Endothelial cell of umbilical vein (primary cell): Measurements from ENCODE around the gene MYO5B. TPM values are rescaled to one million over a fixed set of nuclear protein-coding genes. Genes with fewer than 3 reads are reported as not detected.

ENCODE experiments used
- BruUV-seq: library from RNA; stranded (reverse); fragments of 400-500 nt; replicated peaks from 2 replicates; lab custom pipeline; 2021; lab: Mats Ljungman, UMichigan
- CTCF ChIA-PET: fragments of 300-600, 350-600 bp; sonication (Branson Sonifier 250); formaldehyde crosslinking; loops from one replicate; lab custom pipeline; 2021; ENCODE audit warnings: antibody characterized with exemption, inconsistent platforms; lab: Charles Lee
- POLR2A ChIA-PET: fragments of 300-600, 350-600 bp; sonication (Branson Sonifier 250); formaldehyde crosslinking; loops from one replicate; lab custom pipeline; 2021; ENCODE audit warnings: antibody characterized with exemption, inconsistent platforms; lab: Charles Lee
- DNase-seq: peaks from one replicate; pipeline ENCODE4 v3.0.0-alpha.2; 2011; ENCODE audit warnings: low read depth, low spot score
- FAIRE-seq: peaks from 2 replicates; lab custom pipeline; 2011; peaks lifted over from hg19 to GRCh38; lab: Jason Lieb, UNC
- H2AFZ ChIP-seq: 2 replicates; pipeline ENCODE4 v1.6.0; 2012; ENCODE audit warnings: low read depth, low read length, control low read depth, inconsistent platforms
- H3K27ac ChIP-seq: 2 replicates; pipeline ENCODE4 v1.5.1; 2011; ENCODE audit warnings: low read depth, mild to moderate bottlenecking, control low read depth, low read length, moderate library complexity; ENCODE audit not compliant: insufficient read depth
- H3K27me3 ChIP-seq, 2 experiments: 2 replicates each; pipeline versions ENCODE4 v1.6.0 to v1.6.1; 2011; ENCODE audit warnings: low read length in 2 of 2, mixed read lengths in 1 of 2; ENCODE audit not compliant: control insufficient read depth in 2 of 2, insufficient read depth in 2 of 2
- H3K36me3 ChIP-seq, 2 experiments: 2 replicates in 1 of 2; 3 replicates in 1 of 2; pipeline ENCODE4 v1.5.1; 2011; ENCODE audit warnings: low read length in 2 of 2, mild to moderate bottlenecking in 1 of 2, moderate library complexity in 1 of 2; ENCODE audit not compliant: control insufficient read depth in 2 of 2, insufficient read depth in 2 of 2; ENCODE audit errors: extremely low read depth in 1 of 2
- H3K4me1 ChIP-seq: 3 replicates; pipeline ENCODE4 v1.5.1; 2011; ENCODE audit warnings: mild to moderate bottlenecking, low read length; ENCODE audit not compliant: control insufficient read depth, insufficient read depth; ENCODE audit errors: extremely low read depth
- H3K4me2 ChIP-seq: 2 replicates; pipeline ENCODE4 v1.6.1; 2011; ENCODE audit warnings: low read length, control low read depth, mixed read lengths; ENCODE audit not compliant: insufficient read depth
- H3K4me3 ChIP-seq, 3 experiments: fragments of 200-600 bp in 1 of 3; sonication (generic), shearing (Covaris generic) in 1 of 3; replicated peaks in 1 of 3; 2 replicates each; pipeline ENCODE4 v1.5.1; 2011 to 2016; ENCODE audit warnings: control low read depth in 3 of 3, low read length in 3 of 3, mild to moderate bottlenecking in 2 of 3, inconsistent platforms in 1 of 3, low read depth in 1 of 3, moderate library complexity in 1 of 3; ENCODE audit not compliant: insufficient read depth in 1 of 3
- H3K79me2 ChIP-seq: 2 replicates; pipeline ENCODE4 v1.6.0; 2012; ENCODE audit warnings: low read length, inconsistent platforms; ENCODE audit not compliant: control insufficient read depth, insufficient read depth
- H3K9ac ChIP-seq: replicated peaks from 2 replicates; pipeline ENCODE3; 2011; ENCODE audit warnings: low read length, control low read depth; ENCODE audit not compliant: insufficient read depth; ENCODE audit errors: extremely low read depth
- H3K9me1 ChIP-seq: replicated peaks from 3 replicates; pipeline ENCODE4 v1.6.0; 2011; ENCODE audit warnings: mild to moderate bottlenecking, low read length; ENCODE audit not compliant: control insufficient read depth, insufficient read depth; ENCODE audit errors: extremely low read depth
- H3K9me3 ChIP-seq: replicated peaks from 2 replicates; pipeline ENCODE4 v1.5.1; 2012; ENCODE audit warnings: low read length, inconsistent platforms; ENCODE audit not compliant: control insufficient read depth, insufficient read depth
- H4K20me1 ChIP-seq: replicated peaks from 2 replicates; pipeline ENCODE3; 2011; ENCODE audit warnings: mild to moderate bottlenecking, low read length; ENCODE audit not compliant: control insufficient read depth, insufficient read depth; ENCODE audit errors: extremely low read depth
- EZH2 ChIP-seq: IDR thresholded peaks from 2 replicates; pipeline ENCODE4 v1.6.1; 2012; ENCODE audit warnings: borderline replicate concordance, low read depth, mild to moderate bottlenecking, moderate library complexity, low read length, inconsistent platforms; ENCODE audit not compliant: severe bottlenecking
- FOS ChIP-seq: IDR thresholded peaks from 2 replicates; pipeline ENCODE4 v1.6.1; 2011; ENCODE audit warnings: mild to moderate bottlenecking, low read length, moderate library complexity, borderline replicate concordance; ENCODE audit not compliant: insufficient read depth
- GATA2 ChIP-seq: IDR thresholded peaks from 2 replicates; pipeline ENCODE4 v1.7.0; 2011; ENCODE audit warnings: low read depth, mild to moderate bottlenecking, moderate library complexity, mixed read lengths, low read length; ENCODE audit not compliant: insufficient read length, insufficient read depth
- JUN ChIP-seq: IDR thresholded peaks from 2 replicates; pipeline ENCODE4 v1.6.1; 2011; ENCODE audit warnings: borderline replicate concordance, low read depth; ENCODE audit not compliant: insufficient read length, insufficient read depth
- MYC ChIP-seq: IDR thresholded peaks from one replicate; pipeline ENCODE4 v1.6.1; 2011; ENCODE audit warnings: mild to moderate bottlenecking, low read depth, low read length
- POLR2A ChIP-seq: IDR thresholded peaks from 2 replicates; pipeline ENCODE4 v1.6.1; 2012; ENCODE audit warnings: low read depth, mild to moderate bottlenecking, control low read depth, low read length
- POLR2AphosphoS5 ChIP-seq: IDR thresholded peaks from 2 replicates; pipeline ENCODE4 v1.6.1; 2012; ENCODE audit warnings: low read depth, mild to moderate bottlenecking, control low read depth, low read length, moderate library complexity; ENCODE audit not compliant: insufficient read depth
- dilution Hi-C: fragments of 300-500 bp; cut with MboI; formaldehyde crosslinking; loops from one replicate; pipeline ENCODE4 v1.15.0; 2019; ENCODE audit warnings: low sequenced_read_pairs; ENCODE audit not compliant: extremely low pct_ligation_motif_present
- intact Hi-C: fragments of 100-400 bp; cut with micrococcal nuclease; formaldehyde crosslinking; loops from one replicate; pipeline ENCODE4 v1.10.0; 2022
- polyA plus RNA-seq, 4 experiments: library from polyadenylated mRNA; depleted of rRNA in 3 of 4; stranded (reverse) in 3 of 4; unstranded in 1 of 4; fragments of >200 nt; gene quantifications; 2 replicates each; pipeline versions ENCODE4 v1.2.1 to v1.2.3, GENCODE V29; 2011 to 2012; ENCODE audit warnings: missing spikeins in 1 of 4
- total RNA-seq: library from RNA; stranded (reverse); gene quantifications from 2 replicates; pipeline ENCODE4 v1.2.3, GENCODE V29; 2021
- TF ChIP-seq, protein P1 (sequence below), 2 donors: IDR thresholded peaks; 1 replicate in 1 of 2; 2 replicates in 1 of 2; pipeline ENCODE4 v1.5.1; 2011; ENCODE audit warnings: low read length in 2 of 2, mild to moderate bottlenecking in 2 of 2, moderate library complexity in 2 of 2, control low read depth in 1 of 2, inconsistent platforms in 1 of 2, low read depth in 1 of 2; ENCODE audit not compliant: insufficient read depth in 1 of 2; ENCODE audit errors: extremely low read depth in 1 of 2
- TF ChIP-seq, protein P2 (sequence below): IDR thresholded peaks from 2 replicates; pipeline ENCODE4 v1.6.1; 2011; ENCODE audit not compliant: insufficient read depth, insufficient read length

MYO5B gene
- total and polyA plus RNA-seq, 2 donors (not counting 3 experiments of a cell fraction or from before 2014, with no cell fraction given): 0.54 to 1.1 TPM

DNA sequence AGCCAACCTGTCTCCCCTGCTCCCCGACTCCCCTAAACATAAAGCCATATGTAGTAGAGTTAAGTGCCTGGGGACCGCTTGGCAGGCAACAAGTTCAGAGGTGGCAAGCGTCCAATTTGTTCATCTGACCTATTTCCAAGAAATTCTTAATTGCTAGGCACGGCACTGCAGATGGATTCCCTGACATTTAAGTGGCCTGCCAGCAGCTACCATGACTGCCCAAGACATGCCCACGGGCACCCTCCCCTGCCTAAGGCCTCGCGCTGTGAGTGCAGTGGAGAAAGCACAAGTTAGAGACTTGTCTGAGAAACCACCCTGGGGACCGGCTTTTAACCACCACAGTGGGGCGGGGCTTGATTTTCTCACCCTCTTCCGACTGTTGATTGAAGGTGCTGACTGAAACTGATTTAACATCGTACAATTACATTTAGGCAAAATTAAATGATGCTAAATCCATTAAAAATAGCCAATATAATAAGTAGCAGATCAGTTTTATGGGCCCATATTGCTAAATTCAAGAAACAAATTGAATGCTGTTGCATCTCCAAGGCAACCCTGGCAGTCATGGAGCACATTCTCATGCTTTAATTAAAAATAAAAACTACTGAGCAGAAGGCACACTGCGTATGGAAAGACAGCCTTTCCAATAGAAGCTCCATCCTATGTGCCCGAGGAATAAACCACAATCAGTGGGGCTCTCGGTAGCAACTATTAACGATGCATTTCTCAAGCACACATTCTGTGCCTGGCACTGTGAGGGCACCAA, 218.0 kb downstream of the MYO5B start:
- H3K4me2 ChIP-seq: no peak overlapping the region
- TF ChIP-seq JUN: no peak
- TF ChIP-seq POLR2A: no peak
- TF ChIP-seq MYC: no peak
- TF ChIP-seq GATA2: no peak
- TF ChIP-seq EZH2: no peak
- intact Hi-C loops (no loop called here), dilution Hi-C loops (no loop called here)
- no peak overlapping the region for H3K4me3 ChIP-seq
- no peaks in the 10 kb centered on the region for H3K9me3 ChIP-seq
- H3K27ac ChIP-seq: no peak overlapping the region
- no peaks in the 10 kb centered on the region for H3K27me3 ChIP-seq
- H3K9ac ChIP-seq: no peak overlapping the region
- H3K36me3 ChIP-seq: no peaks in the 10 kb centered on the region
- ChIA-PET CTCF (no interaction called here), POLR2A (no interaction called here)
- DNase-seq (no peak), FAIRE-seq (no peak)
- H3K4me1 ChIP-seq: no peaks in the 10 kb centered on the region
- no peaks in the 10 kb centered on the region for H3K9me1 ChIP-seq
- no peaks in the 10 kb centered on the region for H4K20me1 ChIP-seq
- no peak overlapping the region for H2AFZ ChIP-seq
- BruUV-seq: no TSS peak
- H3K79me2 ChIP-seq: no peaks in the 10 kb centered on the region

DNA sequence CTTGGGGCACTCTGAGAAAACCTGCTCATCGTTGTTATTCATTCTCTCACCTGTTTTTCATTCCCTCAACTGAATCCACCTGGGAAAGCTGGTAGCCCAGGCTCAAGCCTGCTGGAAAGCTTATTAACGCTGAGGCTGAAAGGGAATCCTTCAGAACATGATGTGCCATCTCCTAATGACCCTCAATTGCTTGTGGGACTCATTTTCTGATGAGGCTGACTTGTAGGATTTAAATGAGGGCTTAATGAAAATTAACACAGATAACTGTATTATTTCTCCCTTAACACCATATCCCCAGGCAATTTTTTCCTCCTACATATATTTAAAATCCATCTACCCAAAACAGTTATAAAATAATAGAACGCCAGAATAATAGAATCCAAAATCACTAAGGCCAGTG, 218.9 kb downstream of the MYO5B start:
- no TSS peak for BruUV-seq
- POLR2A ChIA-PET: no interaction called here
- no peaks in the 10 kb centered on the region for H3K79me2 ChIP-seq

More for the DNA sequence above, 218.9 kb downstream of the MYO5B start:
- CTCF ChIA-PET: no interaction called here
- Histone ChIP-seq H3K9me1 (no peaks in the 10 kb centered on the region), H3K27me3 (no peaks in the 10 kb centered on the region), H3K36me3 (no peaks in the 10 kb centered on the region), H3K4me1 (no peaks in the 10 kb centered on the region), H2AFZ (no peak overlapping the region), H3K4me3 (no peak overlapping the region), H3K27ac (no peak overlapping the region), H4K20me1 (no peaks in the 10 kb centered on the region), H3K9me3 (no peaks in the 10 kb centered on the region), H3K9ac (no peak overlapping the region), H3K4me2 (no peak overlapping the region)
- no peak for FAIRE-seq
- no peak for DNase-seq
- TF ChIP-seq EZH2: no peak
- no peak for TF ChIP-seq POLR2A
- TF ChIP-seq, protein P1, sequence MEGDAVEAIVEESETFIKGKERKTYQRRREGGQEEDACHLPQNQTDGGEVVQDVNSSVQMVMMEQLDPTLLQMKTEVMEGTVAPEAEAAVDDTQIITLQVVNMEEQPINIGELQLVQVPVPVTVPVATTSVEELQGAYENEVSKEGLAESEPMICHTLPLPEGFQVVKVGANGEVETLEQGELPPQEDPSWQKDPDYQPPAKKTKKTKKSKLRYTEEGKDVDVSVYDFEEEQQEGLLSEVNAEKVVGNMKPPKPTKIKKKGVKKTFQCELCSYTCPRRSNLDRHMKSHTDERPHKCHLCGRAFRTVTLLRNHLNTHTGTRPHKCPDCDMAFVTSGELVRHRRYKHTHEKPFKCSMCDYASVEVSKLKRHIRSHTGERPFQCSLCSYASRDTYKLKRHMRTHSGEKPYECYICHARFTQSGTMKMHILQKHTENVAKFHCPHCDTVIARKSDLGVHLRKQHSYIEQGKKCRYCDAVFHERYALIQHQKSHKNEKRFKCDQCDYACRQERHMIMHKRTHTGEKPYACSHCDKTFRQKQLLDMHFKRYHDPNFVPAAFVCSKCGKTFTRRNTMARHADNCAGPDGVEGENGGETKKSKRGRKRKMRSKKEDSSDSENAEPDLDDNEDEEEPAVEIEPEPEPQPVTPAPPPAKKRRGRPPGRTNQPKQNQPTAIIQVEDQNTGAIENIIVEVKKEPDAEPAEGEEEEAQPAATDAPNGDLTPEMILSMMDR (IDR thresholded peaks at IDR 0.05; ENCODE audit: extremely low read depth in 1 of 2, insufficient read depth in 1 of 2, low read depth in 1 of 2, low read length in 2 of 2): no peak
- TF ChIP-seq MYC: no peak
- no peak for TF ChIP-seq JUN
- no peak for TF ChIP-seq POLR2AphosphoS5
- no peak for TF ChIP-seq GATA2
- TF ChIP-seq, protein P2, sequence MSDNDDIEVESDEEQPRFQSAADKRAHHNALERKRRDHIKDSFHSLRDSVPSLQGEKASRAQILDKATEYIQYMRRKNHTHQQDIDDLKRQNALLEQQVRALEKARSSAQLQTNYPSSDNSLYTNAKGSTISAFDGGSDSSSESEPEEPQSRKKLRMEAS: no peak
- TF ChIP-seq FOS: no peak
- intact Hi-C loops: no loop called here
- dilution Hi-C loops: no loop called here
